VCaP (cell line): ENCODE results near the gene PKNOX1.
"Not testable (repeated sequence)": the region's sequence is repeated elsewhere in the genome, so short reads cannot be mapped to it uniquely, and the experiment has no call there.

ENCODE experiments used
- H3K27ac ChIP-seq: fragments of 450-650 bp; 2 replicates; pipeline ENCODE4 v1.5.1; 2017

PKNOX1 gene

DNA sequence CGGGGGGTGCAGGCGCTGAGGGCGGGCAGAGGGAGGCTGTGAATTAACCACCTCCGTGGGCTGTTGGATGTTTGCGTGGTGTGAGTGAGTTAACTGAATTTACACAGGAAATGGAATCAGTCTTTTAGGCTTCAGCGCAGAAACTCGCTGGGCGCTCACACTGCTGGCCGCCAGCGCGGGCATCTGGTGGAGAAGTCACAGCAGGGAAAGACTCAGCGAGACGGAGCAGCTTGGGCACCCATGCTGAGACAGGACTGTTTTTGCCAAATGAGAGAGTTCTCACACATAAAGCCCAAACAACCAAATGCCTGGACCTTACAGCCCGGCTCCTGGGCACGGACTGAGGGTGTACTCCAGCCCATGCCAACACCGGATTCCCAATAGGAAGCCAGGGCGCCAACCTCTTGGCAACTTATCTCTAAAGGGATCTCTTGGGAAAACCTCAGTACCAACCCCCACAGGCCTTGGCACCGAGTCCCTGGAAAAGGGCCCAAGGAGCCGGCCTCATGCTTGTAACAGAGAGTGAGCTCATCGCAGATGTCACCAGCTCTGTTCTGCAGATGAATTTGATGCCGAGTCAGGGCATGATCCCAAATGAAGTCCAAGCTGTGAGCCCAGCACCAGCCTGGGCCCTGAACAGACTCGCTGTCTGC lies 90.0 kb downstream of the PKNOX1 start:
- not testable (repeated sequence) for H3K27ac ChIP-seq

DNA sequence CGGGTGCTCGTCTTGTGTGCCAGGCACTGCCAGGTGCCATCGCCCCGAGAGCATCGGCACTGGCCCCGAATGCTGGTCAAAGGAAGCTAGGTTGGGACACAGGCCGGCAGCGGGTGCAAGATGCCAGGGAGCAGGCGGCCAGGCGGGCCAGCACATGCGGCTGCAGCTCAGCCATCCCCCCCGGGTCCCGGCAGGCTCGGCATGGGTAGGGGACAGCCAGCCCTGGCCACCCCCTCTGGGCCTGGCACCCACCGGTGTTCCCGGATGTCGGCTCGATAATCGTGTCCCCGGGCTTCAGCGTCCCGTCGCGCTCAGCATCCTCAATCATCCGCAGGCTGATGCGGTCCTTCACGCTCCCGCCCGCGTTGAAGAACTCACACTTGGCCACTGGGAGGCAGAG lies 91.6 kb downstream of the PKNOX1 start:
- not testable (repeated sequence) for H3K27ac ChIP-seq

DNA sequence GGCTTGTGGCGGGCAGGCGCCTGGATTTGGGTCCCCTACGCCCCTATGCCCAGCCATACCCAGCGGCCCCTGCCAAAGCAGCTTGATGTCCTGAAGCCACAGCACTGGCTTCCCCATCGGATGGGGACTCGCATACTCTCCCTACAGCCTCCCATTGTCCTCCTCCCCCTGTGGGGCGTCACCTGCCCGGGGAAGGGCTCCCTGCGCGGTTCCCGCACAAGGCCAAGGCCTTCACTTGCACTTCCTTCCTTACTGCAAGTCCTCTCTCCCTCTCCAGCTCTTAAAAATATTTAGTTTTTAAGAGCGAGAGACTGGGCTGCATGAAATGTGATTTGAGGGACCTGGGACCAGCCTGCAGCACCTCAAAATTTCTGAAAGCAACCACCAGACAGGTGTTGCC lies 92.3 kb downstream of the PKNOX1 start:
- not testable (repeated sequence) for H3K27ac ChIP-seq

DNA sequence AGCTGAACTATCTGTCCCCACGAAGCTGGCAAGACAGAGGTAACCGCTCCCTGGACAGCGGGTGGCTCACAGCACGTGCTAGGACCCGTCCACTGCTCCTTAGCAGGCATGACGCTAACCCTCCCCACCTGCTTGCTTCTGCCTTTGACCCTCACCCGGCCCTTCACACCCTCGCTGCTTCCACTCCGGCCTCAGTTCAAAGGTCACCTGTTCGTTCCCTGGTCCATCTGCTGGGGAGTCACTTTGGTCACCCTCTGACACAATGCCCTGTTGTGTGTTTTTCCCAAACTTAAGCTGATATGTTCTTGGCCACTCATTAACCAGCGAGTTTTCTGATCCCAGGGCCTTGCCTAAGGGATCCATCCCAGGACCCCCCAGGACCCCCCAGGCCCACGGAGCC lies 93.7 kb downstream of the PKNOX1 start:
- not testable (repeated sequence) for H3K27ac ChIP-seq

DNA sequence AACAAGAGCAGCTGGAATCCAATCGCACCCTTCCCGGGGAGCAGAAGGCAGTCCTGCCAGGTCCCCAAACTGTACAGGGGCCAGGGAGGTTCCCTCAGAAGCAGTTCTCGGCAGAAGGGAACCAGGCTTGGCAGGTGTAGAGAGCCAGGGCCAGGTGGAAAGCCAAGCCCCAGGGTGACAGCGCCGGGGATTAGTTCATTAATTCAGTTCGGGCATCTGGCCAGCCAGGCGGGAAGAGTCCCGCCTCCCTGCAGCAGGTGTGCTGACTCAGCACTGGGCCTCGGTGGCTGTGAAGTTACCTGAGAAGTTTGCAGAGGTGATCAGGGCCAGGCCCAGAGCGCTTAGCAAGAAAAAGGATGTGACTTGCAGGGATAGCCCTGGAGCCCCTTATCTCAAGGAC lies 95.3 kb downstream of the PKNOX1 start:
- not testable (repeated sequence) for H3K27ac ChIP-seq

DNA sequence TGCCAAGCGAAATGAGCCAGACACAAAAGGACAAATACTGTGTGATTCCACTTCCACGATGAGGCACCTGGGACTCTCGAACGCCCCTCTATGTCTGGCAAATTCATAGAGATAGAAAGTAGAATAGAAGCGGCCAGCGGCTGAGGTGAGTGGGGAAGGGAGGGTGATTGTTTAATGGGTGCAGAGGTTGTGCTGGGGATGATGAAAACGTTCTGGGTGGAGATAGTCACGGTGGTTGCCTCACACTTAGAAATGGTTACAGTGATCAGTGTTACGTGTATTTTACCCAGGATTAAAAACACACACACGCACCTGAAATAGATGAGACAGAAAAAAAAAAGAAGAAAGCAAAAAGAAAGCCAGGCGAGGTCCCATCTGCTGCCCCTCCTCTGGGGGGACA lies 98.4 kb downstream of the PKNOX1 start:
- not testable (repeated sequence) for H3K27ac ChIP-seq

DNA sequence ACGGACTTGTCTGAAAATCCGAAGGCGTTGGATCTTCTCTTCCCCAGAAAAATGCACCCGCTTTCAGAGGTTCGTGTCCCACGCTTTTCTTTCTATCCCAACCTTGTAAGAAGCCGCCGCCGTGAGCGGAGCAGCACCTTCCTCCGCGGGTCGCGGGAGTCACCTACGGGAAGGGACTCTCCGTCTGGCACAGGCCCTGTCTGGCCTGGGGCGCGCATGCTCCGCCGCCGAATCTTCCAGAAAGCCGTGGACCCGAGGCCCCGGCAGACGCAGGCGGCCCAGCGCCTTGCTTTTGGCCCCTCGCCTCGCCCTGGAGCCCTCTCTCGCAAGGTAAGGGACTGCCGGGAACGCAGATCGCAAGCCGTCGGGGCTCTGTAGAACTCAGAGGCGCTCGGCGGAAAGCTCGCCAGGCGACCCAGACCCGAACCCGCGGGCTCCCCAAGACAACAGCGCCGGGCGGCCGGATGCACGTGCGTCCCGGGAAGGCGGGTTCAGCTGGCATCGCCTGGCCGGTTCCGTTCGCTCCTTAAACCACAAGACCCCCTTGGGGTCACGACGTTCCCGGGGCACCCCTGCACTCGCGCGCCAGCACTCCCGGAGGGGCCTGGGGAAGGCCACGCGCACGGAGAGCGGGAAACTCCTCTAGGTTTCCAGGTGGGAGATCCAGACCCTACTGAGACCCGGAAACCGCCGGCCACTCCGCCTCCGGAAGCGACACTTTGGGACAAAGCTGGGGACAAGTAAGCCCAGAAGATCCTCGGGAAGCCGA lies 100.2 kb downstream of the PKNOX1 start:
- not testable (repeated sequence) for H3K27ac ChIP-seq

GRCh38 chr21:43075170-43076022 lies 101.0 kb downstream of the PKNOX1 start, which contains the start of gene CBS:
Gene CBS, minus strand, starts transcription at chr21:43075835. Its CDS starts 3,642 bp downstream, at chr21:43072193.
- H3K27ac ChIP-seq, result not testable (repeated sequence)

DNA sequence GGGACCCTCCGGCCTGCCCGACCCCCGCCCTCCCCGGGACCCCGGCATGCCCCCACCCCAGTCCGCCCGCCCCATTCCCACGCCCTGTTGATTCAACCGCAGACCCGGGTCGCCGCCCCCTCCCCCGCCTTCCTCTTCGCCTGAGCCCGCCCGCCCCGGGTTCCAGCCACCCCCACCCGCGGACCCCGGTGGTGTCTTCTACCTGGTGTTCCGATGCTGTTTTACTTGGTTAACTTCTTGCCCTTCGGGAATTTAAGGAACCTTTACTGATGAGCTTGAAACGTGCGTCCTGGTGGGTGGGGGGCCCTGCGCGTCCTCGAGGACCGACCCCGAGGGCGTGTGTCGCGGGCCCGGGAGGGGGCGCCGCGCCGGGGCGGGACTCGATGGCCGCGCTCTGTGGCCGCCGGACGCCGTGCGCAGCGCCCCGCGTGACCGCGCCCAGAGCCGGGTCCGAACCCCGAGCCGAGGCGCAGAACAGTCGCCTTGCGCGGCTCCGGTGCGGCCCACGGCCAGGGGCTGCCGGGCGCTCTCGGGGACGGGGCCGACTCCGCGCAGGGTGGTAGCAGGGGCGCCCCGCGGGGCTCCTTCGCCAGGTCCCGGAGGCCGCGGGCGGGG lies 101.8 kb downstream of the PKNOX1 start:
- not testable (repeated sequence) for H3K27ac ChIP-seq

DNA sequence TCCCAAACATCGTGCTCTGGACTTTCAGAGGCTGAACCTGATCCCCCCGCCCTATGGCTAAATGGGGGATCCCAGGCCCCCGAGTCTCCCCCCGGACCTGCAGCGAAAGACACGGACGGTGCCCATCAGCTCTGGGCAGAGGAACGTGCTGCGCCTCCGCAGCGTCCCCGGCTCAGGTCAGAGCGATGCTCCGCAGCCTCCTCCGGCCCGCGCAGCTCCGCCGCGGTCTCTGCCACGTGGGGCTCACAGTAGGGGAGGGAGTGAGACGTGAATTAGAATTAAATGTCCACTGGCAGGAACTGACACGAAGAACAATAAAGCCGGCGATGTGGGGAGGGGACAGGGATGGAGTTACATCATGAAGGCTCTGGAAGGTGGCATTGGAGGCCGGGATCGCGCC lies 102.3 kb downstream of the PKNOX1 start:
- H3K27ac ChIP-seq, result not testable (repeated sequence)

GRCh38 chr21:43082587-43083300 lies 108.4 kb downstream of the PKNOX1 start:
- H3K27ac ChIP-seq, result not testable (repeated sequence)
